HG03354 (cell line): Measurements from ENCODE around the gene TRIM3.
A peak's percentile ranks its signal among the peaks of the same experiment; 100 is the strongest.

ENCODE experiments used
- ATAC-seq: cut with Tn5 transposase; IDR thresholded peaks from one replicate; pipeline ENCODE4 v1.9.1; 2021; ENCODE audit warnings: mild to moderate bottlenecking; ENCODE audit not compliant: unreplicated experiment, poor library complexity, severe bottlenecking

Gene TRIM3

DNA sequence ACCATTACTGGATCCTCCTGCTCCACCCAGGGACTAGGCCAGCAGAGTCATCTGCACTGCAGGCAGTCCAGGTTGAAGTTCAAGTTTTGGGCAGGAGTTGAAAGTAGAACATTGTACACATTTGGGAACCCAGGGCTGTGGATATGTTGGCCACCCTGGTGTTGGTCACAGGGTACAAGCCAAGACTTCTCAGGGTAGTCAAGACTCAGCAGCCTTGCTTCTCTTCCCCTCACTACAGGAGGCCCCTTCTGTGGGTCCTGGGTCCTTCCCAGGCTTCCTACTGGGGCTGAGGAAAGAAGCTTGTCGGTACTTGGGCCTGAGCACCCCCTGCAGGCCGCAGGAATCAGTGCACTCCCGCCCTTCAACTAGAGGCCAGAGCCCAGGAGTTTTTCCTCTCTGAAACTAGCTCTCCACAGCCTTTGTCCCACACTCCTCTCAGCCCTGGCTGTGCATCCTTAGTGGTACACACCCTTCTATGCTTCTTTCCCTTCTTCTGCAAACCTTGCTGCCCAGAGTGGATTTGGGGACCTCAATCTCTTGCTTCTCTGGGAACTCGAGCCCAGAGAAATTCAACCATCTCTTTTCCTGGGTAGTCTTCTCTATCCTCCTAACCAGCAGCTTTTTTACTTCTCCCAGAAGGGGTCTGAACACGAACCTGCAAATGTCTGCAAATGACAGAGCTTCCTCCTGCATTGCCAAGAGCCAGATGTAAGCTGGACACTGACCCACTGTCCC, 30.3 kb downstream of the TRIM3 start:
- ATAC-seq = peak; percentile 88

DNA sequence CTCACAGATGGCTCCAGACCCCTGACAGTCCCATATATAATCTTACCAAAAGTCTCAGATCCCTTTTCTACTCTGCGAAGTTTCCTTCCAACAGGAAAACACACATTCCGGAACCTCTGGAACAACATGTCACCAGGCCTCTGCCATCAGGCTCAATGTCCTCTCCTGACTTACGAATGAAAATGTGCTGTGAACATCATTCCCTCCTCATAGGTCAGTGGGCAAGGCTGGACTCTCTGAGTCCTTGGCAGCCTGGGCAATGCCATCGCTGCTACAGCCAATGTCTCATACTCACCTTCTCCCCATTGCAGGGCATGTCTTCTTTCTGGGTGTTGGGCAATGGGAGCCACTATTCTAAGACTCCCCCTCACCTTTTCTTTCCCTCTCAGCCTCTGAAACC, 31.3 kb downstream of the TRIM3 start:
- ATAC-seq = no peak

DNA sequence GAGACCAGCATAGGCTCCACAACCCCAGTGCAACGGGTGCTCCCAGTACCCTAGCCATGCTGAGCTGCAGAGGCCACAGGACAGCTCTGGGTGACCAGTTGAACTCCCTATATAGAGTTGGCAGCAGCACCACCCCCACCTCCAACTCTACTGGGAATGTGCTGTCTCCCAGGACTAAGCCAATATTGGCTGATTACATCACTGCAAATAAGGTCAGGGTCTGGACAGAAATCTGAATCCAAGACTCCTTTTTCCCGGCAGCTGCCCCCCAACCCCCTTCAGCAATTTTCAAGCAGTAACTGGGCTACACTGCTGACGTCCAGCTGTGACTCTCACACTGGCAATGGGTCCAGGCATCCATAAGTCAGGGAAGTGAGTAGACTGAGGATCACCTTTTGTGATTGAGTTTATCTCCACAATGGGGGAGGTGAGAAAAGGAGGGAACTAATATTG, 32.8 kb downstream of the TRIM3 start, which contains the start of gene HPX:
Gene HPX, minus strand, starts transcription at position 82 of the 453 bp plus-strand sequence. Its CDS starts 24 bp downstream, at position 58.
- ATAC-seq = no peak

DNA sequence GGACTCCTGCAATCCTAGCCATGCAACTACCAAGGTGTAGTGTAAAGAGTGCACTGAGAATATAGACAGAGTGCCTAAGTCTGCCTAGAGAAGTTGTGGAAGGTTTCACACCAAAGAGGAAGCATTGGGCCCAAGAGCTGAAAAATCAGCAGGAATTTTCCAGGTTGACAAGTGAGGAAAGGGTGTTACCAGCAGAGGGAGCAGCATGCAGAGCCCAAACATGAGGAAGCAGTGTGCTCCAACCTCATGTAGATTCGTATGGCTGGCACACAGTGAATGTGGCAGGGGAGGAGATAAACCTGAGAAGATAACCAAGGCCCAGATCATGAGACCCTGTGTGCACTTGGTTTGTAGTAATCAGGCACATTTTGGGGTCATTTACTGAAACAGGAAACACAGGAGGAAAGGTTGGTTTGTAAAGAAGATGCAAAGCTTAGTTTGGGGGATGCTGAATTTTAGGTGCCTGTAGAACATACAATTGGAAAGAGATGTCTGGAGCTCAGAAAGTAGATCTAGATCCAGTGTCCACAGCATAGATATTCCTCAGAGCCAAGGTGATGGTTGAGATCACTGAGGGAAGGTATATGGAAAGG, 34.7 kb downstream of the TRIM3 start:
- ATAC-seq = no peak

DNA sequence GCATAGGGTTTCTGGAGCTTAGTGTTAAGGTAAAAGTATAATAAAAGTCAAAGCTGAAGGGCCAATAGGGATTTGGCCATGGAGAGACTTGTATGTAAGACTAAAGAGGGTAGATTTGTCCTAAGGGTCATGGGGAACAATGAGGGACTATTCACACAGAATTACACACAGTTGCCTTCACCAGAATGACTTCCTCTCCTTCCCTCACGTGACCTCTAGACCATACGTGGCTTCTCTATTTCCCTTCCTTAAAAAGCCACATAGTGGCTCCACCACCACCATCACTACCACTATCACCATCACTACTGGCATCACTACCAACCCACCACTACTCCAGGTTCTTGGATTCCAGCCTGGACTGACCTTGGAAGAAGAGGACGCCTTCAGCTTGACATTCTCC, 35.7 kb downstream of the TRIM3 start:
- no peak for ATAC-seq

DNA sequence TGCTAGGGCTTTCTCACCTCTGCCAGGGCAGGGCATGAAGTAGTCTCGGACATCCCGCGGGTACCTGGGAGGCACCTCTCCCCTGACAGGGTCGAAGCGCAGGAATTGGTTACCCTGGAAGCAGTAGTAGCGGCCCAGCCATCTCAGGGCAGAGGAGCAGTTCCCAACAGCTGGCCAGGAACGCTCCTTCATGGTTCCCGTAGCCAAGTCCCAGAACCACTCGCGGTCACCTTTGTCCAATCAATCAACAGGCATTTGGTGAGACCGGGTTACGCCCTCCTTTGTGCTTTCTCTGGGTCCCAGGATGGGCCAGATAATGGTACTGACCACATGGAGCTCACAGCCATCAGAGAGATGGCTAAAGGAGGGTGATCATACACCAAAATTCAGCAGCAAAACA, 36.3 kb downstream of the TRIM3 start:
- ATAC-seq = no peak

DNA sequence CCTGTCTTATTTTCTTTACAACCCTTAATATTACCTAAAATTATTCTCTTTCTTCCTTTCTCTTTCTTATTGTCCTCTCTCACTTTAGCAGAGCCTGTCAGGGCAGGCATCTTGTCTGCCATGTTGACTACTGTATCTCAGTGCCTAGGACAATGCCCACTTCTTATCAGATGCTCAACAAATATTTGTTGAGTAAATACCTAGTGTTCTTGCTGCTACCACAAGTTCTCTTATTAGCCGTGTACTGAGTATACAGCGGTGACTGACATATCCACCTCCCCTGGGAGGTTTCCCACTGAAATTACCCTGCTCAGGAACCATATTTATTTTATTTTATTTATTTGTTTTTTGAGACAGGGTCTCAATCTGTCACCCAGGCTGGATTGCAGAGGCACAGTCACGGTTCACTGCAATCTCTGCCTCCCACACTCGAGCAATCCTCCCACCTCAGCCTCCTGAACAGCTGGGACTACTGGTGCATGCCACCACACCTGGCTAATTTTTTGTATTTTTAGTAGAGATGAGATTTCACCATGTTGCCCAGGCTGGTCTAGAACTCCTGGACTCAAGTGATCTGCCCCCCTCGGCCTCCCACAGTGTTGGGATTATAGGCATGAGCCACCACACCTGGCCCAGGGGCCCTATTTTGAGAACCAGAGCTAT, 39.6 kb downstream of the TRIM3 start:
- peak; percentile 57 for ATAC-seq

DNA sequence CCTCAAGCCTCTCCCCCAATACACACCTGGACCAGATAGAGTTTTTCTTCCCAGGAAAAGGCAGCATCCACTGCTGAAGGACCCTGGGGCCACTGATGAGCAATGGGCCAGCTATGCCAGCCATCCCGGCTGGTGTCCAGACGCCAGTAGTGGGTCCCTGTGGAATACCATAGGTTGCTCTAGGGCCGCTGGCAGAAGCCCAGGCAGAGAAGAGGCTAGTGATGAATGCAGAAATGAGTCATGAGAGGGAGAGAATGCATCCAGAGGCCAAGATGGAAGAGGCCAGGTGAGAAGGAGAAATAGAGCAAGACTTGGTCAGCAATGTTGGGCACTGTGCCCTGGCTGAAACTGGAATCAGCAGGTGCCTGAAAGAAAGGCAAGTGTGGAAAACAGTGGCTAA, 41.9 kb downstream of the TRIM3 start:
- ATAC-seq = no peak

DNA sequence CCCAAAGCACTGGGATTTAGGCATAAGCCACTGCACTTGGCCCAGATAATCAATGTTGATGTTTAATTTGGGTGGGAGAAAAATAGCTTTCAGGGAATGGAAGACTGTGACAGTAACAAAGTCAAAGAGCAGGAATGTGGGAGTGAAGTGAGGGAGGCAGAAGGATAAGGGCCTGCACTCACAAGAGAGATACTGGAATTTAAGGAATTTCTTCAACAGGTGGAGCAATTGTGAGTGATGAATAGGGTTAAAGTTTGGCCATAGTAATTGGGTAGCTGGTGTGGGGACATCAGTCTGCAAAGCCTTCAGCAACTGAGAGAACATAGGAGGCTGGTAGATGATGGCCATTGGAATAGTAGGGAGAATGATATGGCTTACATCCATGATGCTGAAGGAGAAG, 46.2 kb downstream of the TRIM3 start:
- no peak for ATAC-seq

DNA sequence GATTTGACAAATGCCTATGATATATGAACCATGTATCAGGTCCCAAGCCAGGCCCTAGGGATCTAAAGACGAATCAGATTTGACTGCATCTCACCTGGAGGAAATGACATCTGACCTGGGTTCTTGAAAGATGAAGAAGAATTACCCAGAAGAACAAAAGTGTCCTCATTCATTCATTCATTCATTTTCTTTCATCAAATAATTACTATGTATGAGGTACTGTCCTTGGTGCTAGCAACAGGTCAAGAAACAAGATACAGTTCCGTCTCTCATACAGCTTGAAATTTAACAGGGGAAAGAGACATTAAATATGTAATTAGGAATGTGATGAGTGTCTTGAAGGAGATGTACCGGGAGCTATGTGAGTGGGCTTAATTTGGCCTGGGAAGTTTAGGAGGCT, 53.1 kb downstream of the TRIM3 start:
- no peak for ATAC-seq

DNA sequence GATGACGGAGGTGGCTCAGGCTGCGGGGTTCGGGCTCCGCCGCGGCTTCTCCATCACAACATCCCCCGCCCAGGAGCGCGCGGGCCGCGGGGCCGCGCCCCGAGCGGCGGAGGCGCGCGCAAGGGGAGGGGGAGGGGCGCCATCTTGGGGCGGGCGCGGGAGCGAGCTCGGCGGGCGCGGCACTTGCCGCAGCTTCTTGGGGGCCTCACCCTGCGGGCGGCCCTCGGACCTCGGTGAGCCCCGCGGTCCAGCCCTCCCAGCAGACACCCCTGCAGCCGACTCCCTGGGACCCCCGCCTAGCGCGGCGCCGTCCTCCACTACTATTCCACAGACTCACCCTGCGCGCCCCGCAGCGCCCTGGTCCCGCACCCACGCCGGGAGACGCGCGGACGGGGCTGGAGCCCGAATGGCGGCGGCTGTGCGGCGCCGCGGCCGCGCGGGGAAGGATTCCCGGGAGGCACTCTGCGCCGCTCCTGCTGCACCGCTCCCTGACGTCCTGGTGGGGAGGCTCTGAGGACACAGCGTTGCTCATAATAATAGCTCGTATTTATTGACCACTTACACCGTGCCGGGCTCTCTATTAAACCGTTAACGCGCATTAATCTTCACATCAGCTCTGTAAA, 54.6 kb downstream of the TRIM3 start, which contains the start of gene APBB1:
Gene APBB1, minus strand, starts transcription at position 86 of the 623 bp plus-strand sequence. CDS start 7,747 bp downstream, outside the sequence.
- ATAC-seq = peak; percentile 53

DNA sequence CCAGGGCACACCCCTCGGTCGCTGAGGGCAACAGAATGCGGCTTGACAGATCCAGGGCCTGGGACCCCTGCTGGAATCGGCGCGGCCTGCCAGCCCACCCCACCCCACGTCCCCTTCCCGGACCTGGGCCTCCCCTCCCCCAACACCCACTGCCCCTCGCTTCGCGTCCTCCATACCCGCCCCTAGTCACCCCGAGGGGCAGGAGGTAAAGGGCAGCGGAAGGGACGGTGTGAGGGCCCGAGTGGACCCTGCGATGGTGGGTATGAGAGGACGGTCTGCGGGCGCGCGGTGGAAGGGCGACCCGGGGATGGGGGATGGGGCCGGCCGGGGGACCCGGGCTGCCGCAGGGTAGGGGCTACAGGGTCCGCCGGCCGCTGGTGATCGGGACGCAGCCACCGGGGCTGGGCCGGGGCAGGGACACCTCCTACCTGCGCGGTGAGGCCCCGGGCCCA, 55.2 kb downstream of the TRIM3 start:
- ATAC-seq = no peak

DNA sequence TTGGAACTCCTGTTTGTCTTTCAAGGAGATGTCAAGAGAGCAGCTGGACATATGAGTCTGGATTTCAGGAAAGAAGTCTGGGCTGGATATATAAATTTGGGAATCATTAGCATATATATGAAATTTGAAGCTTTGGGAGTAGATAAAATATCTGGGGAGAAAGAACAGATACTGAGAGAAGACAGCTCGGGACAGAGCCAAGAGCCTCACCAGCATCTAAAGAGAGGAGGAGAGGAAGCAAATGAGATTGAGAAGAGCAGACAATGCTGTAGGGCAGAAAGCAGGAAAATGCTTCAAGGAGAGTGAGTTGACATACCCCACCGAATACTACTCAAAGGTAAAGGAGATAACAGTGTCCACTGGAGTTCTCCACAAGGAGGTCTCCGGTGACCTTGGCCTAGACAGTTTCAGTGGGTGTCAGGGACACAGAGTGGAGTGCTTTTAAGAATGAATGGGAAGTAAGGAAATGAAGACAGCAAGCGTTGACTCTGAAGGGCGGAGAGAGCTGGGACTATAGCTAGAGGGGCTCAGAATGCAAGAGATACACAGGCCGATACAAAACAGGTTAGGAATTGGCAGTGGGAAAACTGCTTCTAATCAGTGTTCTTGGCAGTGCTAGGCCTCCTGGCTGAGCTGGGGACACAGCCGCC, 55.7 kb downstream of the TRIM3 start:
- no peak for ATAC-seq

DNA sequence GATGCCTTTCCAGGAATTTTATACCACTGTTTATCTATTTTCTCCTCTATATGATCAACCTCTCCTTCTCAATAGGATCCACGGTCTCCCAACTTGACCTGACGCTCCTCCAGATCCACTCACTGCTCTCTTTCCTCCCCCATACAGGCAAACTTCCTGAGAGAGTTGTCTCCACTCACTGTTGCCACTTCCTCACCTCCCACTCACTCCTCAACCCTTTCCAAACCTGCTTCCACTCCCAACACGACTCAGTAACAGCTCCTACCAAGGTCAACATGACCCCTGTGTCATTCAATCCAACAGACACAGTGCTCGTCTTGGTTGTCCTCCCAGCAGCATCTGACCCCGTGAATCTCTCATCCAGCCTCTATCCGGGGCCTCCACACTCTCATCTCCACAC, 57.9 kb downstream of the TRIM3 start:
- no peak for ATAC-seq

DNA sequence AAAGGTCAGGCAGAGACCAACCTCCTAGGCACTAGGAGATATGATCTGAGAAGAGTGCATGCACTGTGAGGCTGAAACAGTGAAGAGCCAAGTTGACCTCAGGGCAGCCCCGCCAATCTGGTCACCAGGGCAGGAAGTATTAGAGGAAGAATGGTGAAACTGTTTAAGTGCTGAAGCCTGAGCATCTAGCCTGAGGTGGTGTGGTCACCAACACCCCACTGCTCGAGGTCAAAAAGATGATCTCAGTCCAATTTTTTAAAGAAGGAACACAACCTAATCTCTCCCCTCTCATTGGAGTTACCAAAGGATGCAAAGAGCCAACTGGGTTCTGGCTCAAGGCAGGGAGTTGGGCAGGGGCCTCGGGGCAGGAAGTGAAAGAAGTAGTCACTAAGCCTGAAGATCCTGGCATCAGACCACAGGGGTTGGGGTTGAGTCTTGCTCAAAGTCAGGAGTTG, 58.8 kb downstream of the TRIM3 start:
- ATAC-seq = no peak

DNA sequence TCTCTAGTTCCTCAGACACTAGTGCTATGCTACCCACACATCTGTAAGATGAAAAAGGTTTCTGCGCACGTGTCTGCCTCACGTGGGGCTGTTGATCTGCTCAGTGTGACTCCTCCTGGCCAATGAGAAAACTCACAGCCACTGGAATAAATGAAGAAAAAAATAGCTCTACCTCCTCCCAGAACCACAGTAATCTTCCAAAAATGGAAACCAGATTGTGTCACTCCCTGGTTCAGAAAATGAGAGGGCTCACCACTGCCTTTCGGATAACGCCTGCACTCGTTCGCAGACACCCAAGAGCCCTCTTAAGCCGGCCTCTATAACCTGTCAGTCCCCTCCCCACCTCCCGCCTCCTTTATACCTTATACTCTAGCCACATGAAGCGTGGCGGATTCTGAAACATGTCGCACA, 59.9 kb downstream of the TRIM3 start:
- no peak for ATAC-seq

DNA sequence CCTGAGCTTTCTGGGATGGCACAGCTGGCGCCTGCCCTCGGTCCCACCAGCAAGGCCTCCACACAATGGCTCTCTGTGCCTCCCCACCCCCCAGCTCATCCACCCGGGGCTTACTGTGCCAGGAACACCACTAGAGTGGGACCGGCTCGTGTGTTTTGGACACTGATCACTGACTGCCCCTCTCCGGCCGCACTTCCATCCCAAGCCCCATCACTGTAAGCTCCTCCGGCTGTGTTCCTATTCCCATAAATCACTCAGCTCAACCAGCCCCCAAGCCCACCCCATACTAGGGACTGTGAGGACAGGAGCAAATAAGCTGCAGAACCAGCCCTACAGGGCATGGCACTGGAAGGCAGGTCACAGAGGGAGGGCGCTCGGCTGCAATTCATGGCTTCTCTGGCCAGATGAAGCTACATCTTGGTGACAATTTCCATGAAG, 62.1 kb downstream of the TRIM3 start:
- no peak for ATAC-seq

DNA sequence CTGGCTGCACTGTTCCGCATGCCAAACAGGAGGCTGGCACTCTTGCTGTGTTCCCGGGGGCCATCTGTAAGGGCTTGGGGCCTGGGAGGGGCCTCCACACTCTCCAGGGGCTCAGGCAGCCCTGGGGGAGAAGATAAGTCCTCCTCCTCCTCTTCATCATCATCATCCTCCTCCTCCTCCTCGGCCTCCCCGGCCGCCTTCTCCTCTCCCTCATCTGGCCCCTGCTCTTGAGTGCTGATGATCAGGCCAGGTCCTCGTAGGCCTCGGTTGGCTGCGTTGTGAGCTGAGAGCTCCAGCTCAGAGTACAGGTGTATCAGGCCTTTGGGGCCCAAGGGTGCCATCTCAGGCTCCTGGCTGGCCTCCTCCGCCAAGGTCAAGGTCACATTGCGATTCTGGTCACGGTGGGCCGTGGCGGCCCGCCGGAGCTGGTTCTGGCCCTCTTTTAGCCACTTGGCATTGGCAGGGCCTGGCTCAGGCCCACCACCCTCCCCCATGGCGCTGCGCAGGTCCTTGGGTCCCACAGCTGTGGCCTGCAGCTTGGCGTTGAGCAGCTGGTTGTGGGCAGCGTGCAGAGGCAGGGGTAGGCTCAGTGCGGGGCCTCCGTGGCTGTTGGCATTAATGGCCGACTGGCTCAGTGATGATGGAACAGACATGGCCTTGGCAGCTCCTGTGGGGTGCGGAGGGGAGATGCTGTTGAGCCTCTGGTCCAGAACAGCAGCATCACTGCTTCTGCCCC, 62.9 kb downstream of the TRIM3 start:
- ATAC-seq = no peak

DNA sequence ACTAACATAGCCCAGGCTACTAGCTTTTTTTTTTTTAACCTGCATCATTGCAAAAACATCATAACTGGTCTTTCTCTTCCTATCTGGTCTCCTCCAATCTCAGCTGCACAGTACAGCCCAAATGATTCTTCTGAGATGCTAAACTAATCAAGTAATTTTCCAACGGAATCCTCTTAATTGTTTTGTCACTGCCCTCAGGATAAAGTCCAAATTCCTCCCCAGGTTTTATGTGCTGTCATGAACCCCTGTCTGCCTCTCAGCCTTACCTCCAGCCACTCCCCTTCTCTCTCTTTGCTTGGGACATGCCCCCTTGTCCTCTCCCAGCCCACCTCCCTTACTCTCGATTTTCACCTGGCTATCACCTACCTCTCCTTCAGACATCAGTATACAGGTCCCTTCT, 67.4 kb downstream of the TRIM3 start:
- ATAC-seq = no peak
